Measurements from ENCODE around the gene NOD2.

NOD2 gene

DNA sequence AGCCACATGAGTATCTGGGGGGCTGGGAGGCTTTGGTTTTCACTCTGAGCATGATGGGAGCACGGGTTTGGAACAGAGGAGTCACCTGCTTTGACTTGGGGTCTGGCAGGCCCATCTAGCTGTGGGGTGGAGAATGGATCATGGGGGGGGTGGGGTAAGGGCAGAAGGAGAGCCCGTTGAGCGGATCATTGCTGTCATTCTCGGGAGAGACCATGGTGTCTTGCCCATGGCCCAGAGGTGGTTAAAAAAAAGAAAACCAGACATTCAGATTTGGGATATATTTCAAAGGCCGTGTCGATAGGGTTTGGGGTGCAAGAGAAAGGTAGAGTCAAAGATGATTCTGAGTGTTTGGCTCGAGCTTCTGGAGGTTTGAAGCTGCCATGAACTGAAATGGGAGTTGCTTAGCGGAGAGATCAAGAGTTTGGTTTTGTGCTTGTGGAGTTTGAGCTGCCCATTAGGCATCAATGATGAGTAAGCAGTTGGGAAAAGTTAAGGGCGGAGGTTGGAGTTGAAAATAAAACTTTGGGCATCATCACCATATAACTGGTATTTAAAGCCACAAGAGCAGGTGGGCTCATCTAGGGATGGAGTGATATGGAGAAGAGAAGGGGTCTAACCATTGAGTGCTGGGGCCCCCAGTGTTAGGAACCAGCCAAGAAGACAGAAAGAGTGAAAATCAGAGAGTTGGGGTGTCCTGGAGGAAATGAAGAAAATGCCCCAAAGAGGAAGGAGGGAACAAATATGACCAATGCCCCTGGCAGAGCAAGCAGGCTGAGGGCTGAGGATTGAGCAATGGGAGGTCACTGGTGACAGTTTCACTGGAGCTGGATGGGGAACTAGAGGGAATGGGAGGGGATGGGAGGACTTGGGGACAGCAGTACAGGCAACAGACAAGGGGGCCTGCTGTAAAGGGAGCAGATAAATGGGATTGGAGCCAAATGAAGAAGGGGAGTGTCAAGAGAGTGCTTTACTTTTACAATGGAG is 1.9 kb downstream of the NOD2 start:
- DNase-seq: no peak

DNA sequence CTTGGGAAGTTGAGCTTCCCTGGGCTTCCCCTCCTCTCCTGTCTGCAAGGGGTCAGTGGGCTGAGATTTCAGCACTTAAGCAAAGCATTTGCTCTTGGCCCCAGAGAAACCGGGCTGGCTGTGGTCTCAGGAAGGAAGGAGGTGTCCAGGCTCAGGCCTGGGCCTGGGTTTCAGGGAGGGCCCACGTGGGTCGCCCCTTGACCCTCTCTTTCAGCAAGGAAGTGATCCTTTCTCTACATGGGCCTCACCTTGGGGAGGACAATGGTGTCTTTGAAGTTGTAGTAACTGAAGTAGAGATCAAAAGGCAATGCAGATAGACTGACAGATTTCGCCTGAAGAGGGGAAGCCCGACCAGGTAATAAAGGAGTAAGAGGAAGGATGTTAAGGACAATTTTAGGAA is 2.7 kb downstream of the NOD2 start:
- no peak for DNase-seq

DNA sequence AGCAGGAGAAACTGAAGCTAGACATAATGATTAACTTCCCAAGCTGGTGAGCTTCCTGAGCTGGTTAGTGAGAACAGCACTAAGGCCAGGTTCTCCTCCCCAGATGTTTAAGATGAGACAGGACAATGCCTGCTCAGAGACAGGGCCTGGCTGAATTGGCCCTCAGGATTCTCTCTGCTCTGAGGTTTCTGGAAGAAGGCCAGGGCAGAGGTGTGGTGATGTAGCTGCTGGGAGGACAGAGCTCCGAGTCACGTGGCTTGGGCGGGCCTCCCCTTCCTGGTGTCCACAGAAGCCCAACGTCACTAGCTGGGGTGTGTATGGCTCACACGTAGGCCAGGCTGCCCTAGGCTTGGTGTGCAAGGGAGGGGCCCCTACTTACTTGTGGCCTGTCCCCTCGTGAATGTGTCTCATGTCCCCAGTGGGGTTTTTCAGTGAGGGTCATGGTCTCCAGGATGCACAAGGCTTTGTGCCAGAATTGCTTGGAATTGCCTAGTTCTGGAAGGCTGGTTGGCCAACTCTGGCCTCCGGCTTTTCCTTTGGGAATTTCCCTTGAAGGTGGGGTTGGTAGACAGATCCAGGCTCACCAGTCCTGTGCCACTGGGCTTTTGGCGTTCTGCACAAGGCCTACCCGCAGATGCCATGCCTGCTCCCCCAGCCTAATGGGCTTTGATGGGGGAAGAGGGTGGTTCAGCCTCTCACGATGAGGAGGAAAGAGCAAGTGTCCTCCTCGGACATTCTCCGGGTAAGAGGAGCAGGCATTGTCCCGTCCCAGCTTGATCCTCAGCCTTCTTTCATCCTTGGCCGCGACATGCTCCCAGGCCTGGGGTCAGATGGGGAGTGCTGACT is 3.4 kb downstream of the NOD2 start:
- no peak for DNase-seq

DNA sequence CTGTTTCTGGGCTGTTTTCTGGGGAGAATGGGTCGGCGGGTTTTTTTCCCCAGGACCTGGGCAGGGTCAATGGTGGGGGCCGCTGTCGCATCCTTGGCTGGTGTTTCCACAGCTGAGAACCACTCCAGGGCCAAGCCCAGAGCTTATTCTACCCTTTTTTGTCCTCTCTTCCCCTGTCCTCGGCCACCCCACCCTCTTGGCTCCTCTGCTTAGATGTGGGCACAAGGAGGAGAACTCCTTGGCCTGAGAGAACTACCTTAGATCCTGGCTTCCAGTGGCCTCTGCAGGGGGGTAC is 4.0 kb downstream of the NOD2 start:
- DNase-seq: no peak

DNA sequence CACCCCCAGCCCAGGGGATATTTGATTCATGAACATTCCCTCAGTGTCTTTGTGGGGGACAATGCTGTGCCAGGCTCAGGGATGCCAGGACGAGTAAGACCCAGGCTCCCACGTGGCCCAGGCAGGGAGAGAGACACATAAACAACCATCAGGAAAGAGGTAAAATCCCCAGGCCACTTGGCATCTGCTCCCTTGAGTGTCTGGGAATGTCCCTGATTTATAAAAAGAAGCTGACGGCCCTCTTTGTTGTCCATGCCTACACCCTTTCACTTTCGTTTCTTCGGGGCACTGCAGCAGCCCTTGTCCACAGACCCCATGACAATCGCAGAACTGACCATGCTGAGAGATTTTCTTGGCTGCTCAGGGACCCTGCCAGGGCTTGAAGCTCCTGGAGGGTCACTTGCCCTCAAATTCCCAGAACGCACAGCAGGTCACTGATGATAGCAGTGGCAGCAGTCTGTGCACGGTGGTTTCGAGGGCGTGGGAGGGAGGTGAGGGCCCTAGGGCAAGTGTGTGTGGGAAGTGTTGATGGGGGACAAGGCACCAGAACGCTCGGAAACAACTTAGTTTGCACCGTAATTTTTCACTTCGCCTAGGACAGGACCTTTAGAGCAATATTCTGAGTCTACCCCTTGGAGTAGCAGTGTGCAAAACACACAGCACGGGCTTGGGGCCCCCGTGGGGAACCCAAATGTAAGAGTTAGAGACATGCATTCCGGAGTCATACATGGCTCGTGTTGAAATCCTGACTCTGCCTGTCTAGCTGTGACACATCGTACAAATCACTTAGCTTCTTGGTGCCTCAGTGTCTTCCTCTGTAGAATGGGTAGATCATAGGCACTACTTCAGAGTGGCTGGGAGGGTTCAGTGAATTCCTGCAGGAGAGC is 4.7 kb downstream of the NOD2 start:
- no peak for DNase-seq

DNA sequence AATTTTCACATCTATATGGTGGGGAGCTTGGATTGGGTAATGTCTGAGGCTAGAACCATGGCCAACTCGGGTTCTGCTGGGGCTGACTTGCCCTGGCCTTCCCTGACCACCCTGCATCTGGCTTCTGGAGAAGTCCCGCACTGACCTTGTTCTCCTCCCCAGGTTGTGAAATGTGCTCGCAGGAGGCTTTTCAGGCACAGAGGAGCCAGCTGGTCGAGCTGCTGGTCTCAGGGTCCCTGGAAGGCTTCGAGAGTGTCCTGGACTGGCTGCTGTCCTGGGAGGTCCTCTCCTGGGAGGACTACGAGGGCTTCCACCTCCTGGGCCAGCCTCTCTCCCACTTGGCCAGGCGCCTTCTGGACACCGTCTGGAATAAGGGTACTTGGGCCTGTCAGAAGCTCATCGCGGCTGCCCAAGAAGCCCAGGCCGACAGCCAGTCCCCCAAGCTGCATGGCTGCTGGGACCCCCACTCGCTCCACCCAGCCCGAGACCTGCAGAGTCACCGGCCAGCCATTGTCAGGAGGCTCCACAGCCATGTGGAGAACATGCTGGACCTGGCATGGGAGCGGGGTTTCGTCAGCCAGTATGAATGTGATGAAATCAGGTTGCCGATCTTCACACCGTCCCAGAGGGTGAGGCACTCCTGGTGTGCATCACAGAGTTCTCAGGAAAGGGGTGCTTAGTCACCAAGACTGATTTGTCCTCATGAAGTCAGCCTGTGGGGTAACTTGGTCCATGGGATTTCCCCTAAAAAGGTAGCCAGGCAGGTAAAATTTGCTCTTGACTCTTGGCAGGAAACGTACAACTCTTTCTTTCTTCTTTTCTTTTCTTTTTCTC is 6.1 kb downstream of the NOD2 start:
- DNase-seq: no peak

DNA sequence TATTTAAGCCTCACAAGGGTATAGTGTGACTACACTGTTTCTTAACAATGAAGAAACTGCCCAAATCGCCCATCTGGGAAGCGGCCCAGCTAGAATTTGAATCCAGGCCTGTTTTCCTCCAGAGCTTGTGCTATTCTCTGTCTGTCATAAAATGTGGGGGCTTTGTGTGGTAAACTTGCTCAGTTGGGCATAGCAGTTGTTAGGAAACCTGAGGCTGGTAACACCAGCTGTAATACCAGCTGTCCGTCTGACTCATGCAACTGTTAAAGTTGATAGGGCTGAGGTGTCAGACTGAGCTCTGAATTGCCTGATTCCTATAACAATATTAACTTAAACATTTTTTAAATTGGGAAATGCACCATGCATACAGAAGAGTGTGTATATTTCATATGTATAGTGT is 9.3 kb downstream of the NOD2 start:
- no peak for DNase-seq

DNA sequence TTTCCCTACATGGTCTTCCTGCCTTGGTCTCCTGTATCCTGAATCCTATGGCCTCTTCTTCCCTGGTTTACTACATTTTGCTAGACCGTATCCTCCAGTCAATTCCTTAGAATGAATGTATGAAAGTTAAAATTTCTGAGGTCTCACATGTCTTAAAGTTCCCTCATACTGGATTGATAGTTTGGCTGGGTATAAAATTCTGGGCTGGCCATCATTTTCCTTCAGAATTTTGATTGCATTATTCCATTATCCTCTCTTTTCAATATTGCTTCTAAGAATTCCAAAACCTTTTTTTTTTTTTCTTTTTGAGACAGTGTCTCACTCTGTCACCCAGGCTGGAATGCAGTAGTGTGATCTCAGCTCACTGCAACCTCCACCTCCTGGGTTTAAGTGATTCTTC is 10.8 kb downstream of the NOD2 start:
- DNase-seq: no peak

DNA sequence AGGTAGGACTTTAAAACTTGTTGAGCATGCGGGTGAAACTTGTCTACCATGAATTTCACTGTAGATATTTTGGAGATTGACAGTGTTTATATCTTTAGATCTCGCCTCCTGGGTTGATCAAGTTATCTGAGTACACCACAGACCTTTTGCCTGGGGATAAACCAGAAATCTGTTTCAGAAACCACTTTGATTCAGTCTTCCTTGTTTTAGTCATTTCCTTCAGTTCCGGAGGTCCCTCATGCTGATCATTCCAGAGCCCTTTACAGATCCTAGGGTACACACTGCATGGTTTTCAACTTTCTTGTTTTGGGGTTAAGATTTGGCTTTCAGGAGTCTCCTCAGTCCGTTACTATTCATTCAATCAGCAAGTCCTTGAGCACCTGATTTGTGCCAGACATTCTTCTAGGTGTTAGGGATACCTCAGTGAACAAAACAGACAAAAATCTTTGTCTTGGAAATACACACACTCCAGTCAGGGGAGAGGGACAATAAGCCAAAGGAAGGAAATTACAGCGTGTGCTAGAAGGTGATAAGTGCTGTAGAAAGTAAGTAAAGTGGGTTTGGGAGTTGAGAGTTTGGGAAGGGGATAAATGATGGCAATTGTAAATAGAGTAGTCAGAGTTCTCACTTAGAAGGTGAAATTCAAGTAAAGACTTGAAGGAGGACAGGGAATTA is 12.2 kb downstream of the NOD2 start:
- no peak for DNase-seq

DNA sequence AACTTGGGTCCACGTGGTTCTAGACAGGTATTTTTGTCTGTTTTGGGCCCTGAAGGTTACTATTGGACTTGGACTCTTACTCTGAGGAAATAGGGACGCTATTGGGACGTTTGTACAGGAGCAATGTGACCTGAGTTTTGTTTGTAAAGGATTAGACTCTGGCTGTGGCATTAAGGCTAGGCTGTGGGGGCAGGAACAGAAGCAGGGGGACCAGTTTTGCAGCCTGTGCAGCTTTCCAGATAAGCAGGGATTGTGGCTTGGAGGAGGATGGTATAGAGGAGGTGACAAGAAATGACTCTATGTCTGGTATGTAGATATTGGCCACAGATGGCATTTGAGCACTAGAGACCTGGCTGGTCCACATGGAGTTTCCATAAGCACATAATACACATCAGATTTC is 12.8 kb downstream of the NOD2 start:
- DNase-seq: no peak

DNA sequence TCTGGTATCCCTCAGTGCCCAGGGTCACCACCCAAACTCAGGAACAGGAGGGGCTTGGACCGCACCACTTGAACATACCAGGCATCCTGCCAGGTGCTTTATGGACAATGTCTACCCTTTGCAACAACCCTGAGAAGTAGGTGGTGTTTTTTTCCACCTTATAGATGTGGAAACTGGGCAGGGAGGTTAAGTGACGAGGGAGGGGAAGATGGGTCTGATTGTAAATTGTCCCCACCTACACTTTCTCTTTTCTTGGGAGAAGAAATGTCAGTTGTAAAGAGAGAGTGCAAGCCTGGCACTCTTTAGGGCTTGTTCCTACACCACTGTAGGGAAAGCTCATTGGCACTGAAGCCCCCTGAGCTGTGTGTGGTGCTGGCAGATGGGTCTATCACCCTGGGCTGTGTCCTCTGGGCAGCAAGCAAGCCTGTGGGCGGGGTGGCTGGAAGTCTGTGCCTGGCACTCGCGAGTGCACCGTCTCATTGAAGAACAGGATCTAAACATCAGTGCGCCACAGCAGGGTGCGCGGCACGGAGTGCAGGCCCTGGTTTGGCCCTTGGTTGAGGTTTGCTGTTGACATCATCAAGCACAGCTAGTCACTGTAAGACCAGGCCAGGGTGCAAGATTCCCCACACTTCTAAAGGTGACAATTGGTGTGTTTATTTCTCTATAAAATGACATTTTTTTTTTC is 15.1 kb downstream of the NOD2 start:
- no peak for DNase-seq

DNA sequence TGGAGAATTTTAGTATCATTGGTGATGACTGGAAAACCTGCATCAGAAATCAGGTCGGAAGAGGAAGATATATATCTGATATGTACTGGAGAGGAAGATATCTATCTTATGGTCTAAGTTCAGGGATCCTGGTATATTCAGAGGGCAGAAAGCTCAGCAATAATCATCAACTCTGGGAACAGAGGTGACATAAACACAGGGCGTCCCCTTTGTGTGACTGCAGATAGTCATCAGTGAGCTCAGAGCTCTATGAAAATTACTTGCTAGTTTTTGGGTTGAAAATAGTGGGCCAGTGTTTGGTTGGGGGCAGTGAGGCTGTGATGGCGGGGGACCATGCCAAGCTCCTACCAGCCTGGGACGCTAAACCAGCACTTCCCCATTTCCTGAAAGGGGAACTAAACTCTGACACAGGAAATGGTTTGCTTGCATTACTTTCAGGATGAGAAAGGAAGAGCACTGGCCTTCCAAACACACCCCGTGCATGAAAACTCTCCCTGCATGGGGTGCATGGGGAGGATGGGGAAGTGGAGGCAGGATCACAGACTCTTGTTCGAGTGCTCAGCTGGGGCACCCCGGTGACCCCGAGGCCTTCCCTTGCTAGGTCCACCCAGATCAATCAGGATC is 15.8 kb downstream of the NOD2 start:
- DNase-seq: no peak

DNA sequence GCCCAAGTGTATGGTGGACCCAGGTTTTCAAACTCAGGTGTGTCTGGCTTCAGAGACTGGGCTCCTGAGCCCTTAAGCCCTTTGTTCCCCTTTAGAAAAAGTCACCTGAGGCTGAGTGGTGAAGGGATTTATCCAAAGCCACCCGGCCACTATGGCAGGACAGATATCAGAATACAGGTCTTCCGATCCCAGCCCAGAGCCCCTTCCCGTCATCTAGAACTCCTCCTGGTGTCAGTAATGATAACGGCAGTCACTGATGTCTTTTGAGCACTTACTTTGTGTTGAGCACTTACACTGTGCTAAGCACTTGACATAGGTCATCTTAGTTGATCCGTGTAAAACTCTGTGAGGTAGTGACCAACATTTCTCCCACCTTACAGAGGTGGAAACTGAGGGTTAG is 16.6 kb downstream of the NOD2 start:
- no peak for DNase-seq

DNA sequence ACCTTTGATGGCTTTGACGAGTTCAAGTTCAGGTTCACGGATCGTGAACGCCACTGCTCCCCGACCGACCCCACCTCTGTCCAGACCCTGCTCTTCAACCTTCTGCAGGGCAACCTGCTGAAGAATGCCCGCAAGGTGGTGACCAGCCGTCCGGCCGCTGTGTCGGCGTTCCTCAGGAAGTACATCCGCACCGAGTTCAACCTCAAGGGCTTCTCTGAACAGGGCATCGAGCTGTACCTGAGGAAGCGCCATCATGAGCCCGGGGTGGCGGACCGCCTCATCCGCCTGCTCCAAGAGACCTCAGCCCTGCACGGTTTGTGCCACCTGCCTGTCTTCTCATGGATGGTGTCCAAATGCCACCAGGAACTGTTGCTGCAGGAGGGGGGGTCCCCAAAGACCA is 17.6 kb downstream of the NOD2 start:
- DNase-seq: no peak

DNA sequence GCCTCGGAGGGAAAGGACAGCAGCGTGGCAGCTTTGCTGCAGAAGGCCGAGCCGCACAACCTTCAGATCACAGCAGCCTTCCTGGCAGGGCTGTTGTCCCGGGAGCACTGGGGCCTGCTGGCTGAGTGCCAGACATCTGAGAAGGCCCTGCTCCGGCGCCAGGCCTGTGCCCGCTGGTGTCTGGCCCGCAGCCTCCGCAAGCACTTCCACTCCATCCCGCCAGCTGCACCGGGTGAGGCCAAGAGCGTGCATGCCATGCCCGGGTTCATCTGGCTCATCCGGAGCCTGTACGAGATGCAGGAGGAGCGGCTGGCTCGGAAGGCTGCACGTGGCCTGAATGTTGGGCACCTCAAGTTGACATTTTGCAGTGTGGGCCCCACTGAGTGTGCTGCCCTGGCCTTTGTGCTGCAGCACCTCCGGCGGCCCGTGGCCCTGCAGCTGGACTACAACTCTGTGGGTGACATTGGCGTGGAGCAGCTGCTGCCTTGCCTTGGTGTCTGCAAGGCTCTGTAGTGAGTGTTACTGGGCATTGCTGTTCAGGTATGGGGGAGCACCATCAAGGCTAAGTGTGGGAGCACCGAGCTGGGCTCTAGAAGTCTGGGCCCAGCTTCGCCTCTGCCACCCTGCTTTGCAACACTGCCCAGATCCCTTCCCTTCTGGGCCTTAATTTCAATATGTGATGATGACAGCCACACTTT is 18.6 kb downstream of the NOD2 start:
- no peak for DNase-seq

DNA sequence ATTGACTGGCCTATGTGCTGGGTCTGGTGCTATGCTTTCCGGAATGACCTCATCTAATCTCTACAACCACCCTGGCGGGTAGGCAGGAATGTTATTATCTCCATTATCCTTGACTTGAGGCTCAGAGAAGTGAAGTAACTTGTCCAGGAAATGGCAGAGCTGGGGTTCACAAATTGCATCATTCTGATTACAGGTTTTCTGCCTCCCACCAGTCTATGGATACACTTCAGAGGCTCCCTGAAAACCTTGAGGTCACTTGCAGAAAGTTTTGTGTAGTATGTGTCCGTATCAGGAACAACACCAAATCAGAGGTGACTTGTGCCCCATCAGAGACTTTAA is 19.1 kb downstream of the NOD2 start:
- no peak for DNase-seq

DNA sequence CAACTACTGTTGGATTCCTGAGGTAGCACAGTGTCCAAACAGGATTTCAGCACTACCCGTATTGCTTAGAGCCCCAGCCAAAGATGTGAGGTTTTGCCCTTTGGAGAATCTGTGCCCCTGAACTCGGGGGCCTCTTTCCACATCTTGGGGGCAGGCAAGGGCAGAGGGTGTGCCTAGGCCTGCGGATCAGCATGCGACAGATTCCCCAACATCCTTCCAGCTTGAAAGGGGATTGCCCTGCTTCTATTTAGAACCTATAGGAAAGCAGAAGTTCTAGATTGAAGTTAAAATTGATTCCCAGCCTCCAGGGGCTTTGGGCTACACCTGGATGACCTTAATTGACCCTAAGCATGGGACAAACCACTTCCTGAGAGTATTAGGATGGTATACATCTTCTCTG is 19.6 kb downstream of the NOD2 start:
- DNase-seq: no peak

DNA sequence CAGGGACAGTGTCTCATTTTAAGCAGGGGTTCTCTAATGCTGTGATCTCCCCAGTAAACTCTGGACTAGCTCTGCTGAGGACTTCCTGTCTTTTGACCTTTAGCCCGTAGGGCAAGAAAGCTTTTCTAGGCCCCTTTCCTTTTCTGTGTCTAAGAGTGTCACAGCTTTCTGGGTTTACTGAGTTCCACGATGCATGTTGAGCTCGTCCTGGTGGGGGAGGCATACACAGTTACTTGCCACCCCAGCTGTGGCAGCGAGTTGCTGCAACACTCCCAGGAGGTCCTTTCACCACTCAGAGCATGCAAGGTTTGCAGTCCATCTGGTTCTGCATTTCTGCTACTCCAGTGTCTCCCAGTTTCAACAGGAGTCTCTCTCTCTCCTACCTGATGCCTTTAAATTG is 23.7 kb downstream of the NOD2 start:
- no peak for DNase-seq

DNA sequence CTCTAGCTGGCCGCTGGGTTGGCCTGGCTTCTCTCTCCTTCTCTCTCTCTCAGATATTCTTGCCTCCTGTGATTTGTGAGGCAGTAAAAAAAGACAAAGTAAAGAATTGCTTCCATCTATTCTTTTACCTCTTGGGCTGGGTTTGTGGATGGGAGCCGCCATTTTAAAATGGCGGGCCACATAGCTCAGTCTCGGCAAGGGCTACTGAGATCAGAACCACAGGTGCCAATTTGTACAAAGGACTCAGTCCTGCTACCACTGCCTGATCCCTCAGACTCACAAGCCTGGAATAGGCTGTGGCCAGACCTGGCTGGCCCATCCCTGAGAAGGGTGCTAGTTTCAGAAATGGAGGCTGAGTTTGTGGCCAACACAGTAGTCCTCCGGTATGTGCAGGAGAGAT is 24.1 kb downstream of the NOD2 start:
- DNase-seq: no peak

Data from right kidney (tissue), 1 donor.